ENCODE measurements around the gene MRM3.
"Not testable (repeated sequence)": the region's sequence is repeated elsewhere in the genome, so short reads cannot be mapped to it uniquely, and the experiment has no call there.

MRM3 gene

DNA sequence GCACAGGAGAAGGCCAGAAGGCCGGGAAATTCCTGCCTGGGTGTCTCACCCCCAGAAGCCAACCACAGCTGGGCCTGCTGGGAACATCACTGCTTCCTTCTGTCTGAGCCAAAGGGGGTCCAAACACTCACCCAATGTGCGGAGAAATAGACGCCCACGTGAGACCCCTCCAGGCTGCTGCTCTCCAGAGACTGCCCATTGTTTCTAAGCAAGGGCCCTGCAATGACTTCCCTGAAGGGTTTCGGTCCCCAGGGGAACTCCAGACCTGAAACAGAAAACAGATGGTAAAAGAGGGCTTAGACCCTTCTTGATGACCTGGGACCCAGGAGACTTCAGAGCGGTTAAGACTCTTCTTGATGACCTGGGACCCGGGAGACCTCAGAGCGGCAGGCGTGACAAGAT lies 41.3 kb downstream of the MRM3 start:
- DNase-seq = no peak

DNA sequence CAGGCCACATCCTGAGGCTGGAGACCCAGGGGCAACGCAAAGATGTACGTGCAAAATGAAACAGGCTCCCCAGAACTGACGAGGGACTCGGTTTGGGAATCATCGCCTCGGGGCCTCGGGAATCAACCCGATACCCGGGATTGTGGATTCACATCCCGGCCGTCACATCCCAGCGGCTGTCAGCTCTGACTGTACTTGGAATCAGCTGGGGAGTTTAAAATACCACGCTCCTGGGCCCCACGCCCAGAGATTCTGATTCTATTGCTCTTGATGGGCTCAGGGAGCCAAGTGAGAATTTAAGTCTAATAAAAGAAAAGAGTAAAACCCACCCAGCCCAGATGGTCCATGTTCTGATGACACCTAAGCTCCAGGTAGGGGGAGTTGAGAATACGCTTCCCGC lies 42.2 kb downstream of the MRM3 start:
- DNase-seq = no peak

DNA sequence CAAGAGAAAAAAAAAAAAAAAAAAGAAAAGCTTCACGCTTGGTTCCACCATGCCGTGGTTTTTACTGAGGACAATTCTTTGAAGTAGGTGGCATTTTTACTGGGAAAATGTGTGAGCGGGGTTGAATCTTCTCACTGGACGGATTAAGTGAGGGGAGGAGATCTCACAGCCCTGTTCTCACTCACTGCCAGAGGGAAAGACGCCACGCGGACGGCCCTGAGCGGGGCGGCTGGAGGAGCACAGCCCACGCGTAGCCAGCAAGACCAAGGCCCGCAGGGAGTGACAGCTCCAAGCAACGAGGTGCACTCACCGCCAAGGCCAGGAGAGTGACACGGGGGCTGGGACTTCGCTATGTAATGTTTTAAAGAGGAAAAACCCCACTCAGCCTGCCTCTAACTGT lies 43.1 kb downstream of the MRM3 start:
- DNase-seq = no peak

DNA sequence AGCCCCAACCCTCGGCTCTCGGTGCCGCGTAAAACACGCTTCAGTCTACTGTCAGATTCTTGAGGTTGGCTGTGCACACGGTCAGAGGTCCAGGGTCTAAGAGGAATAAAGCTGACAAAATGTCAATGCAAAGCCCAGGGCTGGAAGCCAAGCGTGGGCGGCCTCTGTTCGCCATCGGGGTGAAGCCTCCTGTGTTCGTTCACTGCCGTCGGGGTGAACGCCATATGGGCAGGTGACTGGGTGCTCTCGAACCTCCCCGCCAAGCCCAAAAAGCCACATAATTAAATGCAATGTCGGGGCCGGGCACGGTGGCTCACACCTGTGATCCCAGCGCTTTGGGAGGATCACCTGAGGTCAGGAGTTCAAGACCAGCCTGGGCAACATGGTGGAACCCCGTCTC lies 44.6 kb downstream of the MRM3 start:
- DNase-seq = no peak

DNA sequence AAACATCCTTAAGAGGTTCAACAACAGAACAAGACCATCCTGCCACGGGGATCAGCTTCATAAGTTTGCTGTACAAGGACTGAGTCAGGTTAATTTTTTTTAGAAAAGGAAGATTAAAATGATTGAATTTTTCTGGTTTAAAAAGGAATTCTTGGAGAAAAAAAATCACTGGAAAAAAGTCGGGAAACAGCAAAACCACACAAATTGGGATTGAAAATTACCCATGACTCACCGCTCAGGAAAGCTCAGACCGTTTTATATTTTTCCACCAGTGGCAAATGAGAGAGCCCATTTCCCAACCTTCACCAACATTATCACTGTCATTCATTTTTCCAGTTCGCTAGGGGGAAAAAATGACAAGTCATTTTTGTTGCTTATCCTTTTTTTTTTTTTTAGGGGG lies 46.6 kb downstream of the MRM3 start:
- no peak for DNase-seq

DNA sequence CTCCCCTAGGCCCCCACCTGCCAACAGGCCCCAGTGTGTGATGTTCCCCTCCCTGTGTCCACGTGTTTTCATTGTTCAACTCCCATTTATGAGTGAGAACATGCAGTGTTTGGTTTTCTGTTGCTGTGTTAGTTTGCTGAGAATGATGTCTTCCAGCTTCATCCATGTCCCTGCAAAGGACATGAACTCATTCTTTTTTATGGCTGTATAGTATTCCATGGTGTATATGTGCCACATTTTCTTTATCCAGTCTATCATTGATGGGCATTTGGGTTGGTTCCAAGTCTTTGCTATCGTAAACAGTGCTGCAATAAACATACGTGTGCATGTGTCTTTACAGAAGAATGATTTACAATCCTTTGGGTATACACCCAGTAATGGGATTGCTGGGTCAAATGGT lies 47.5 kb downstream of the MRM3 start:
- not testable (repeated sequence) for DNase-seq

DNA sequence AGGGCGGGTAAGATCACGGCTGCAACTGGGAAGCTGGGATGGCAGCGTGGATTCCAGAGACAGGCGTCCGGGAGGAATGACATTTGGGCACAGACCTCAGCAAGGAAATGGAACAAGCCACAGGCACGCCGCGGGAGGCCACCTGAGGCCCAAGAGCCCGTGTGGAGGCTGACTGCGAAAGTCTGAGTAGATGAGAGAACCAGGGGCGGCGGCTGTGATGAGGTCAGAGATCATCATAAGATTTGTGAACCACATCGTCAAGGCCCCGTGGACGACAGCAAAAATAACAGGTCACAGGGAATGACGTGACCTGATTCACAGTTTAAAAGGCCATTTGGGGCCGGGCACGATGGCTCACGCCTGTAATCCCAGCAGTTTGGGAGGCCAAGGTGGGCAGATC lies 48.2 kb downstream of the MRM3 start:
- DNase-seq = no peak

DNA sequence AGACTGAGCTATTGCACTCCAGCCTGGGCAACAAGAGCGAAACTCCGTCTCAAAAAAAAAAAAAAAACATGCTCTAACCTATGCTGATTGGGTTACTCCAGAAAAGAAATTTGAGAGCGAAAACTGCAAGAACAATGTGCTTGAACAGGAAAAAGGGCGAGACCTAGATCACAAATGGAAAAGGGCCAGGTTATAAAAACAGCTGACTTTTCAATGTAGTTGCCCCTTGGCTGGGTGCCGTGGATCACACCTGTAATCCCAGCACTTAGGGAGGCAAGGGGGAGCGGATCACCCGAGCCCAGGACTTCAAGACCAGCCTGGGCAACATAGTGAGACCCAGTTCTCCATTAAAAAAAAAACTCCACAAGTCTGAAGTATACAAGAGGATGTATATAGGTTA lies 48.8 kb downstream of the MRM3 start:
- DNase-seq = no peak

DNA sequence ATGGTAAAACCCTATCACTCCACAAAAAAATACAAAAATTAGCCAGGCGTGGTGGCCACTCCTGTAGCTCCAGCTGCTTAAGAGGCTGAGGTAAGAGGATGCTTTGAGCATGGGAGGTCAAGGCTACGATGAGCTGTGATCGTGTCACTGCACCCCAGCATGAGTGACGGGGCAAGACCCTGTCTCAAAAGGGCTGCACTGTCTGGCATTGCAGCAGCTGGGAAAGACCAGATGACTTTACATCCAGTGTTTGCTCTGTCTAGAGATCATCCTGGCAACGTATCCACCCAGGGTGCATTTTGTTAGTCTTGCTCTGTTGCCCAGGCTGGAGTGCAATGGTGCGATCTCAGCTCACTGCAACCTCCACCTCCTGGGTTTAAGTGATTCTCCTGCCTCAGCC lies 52.0 kb downstream of the MRM3 start:
- no peak for DNase-seq

DNA sequence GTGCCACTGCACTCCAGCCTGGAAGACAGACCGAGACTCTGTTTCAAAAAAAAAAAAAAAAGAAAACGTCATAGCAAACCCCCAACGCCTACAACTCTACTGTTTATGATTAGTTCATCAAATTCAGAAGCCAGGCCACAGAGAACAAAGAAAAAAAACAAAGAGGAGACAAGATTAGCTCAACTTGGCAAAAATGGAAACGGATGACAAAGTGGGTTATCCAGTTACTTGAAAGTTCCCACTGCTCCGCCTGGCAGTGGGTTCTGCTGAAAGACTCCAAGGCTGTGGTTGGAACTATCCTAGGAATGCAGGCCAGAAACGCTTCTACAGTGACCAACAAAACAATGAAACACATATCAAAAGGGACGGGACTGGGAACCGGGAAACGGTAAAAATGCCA lies 53.1 kb downstream of the MRM3 start:
- no peak for DNase-seq

DNA sequence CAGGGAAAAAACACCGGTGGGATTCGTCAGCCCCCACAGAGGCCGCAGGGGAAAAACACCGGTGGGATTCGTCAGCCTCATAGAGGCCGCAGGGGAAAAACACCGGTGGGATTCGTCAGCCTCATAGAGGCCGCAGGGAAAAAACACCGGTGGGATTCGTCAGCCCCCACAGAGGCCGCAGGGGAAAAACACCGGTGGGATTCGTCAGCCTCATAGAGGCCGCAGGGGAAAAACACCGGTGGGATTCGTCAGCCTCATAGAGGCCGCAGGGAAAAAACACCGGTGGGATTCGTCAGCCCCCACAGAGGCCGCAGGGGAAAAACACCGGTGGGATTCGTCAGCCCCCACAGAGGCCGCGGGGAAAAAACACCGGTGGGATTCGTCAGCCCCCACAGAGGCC lies 53.6 kb downstream of the MRM3 start:
- not testable (repeated sequence) for DNase-seq

DNA sequence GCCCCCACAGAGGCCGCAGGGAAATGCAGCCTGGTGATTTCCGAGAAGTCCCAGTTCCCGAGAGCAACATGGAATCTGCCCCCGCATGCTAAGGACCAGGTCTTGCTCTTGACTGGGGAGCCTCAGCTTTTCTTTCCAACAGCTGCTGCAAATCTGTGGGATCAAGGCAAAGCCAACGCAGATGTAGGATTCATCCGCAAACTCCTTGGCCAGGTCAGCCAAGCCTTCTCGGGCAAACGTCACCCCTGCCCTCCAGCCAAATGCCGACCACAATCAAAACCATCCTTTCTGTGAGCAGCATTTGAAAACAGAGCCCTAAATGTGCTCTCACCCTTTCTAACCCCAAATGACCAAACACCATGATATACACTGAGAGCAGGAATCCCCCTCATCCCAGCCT lies 54.0 kb downstream of the MRM3 start:
- DNase-seq = no peak

DNA sequence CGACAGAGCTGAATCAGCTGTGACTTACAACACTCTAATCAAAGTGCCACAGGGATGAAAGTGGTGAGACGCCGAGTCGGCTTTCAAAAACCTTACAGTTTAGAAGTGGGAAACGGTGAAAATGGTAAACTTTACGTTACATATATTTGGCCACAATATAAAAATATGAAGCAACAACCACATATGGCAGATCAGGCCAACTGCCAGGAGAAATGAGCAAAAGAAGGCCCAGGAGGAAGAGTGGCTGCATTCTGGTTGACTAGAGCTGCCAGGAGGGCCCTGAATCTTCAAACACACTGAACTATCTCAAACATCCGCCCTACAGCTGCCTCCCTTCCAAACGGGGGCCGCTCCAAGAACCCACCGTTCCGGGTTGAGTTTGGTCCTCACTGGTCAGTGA lies 56.3 kb downstream of the MRM3 start:
- DNase-seq = no peak

DNA sequence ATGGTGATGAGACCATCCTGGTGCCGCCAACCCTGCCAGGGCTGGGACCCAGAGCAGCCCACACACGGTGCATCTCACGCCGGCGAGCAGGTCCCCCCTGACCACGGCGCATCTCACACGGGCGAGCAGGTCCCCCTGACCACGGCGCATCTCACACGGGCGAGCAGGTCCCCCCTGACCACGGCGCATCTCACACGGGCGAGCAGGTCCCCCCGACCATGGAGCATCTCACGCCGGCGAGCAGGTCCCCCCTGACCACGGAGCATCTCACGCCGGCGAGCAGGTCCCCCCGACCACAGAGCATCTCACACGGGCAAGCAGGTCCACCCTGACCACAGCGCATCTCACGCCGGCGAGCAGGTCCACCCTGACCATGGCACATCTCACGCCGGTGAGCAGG lies 59.2 kb downstream of the MRM3 start:
- no peak for DNase-seq

Measured in right kidney (tissue), 1 donor.